ENCODE measurements around the gene CNST. TPM values are rescaled to one million over a fixed set of nuclear protein-coding genes. Genes with fewer than 3 reads are reported as not detected.

The CNST gene
- total and polyA plus RNA-seq, 9 of the 15 experiments (the other 6 are each of a cell fraction or from before 2014, with no cell fraction given) = 17.0 to 55.3 (median 30.8) TPM

DNA sequence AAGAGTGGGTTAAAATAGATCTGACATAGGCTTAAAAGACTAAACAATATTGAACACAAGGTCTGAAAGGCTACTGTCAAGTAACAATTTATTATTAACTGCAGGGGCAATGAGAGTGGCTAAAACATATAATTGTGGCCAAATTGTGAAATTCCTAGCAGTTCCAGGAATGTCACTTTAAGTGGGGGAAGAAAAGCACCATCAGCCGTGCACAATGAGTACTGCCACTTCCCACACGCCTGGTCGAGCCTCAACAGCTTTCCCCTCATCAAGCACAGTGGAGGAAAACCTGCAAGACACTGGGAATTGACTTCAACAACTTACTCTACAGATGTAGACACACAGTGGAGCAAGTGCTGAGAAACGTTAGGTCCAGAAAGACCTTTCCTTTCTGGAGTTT lies 16.6 kb upstream of the CNST start:
- H3K4me1 ChIP-seq (replicated peaks in 1 of 2; ENCODE audit: control insufficient read depth in 2 of 2, insufficient read depth in 2 of 2, low read length in 2 of 2) = no peaks in the 10 kb centered on the region
- H3K27me3 ChIP-seq (ENCODE audit: control insufficient read depth in 2 of 2, insufficient read depth in 2 of 2, low read length in 2 of 2) = no peaks in the 10 kb centered on the region
- BruUV-seq (replicated peaks) = no TSS peak
- ATAC-seq = no peak
- POLR2A ChIA-PET = interaction anchor here (1.6 to 2.3 kb wide), 2 partner anchors 9 to 15 kb away, joined by 5 to 12 read pairs; partner anchors contain the start of gene TFB2M
- in situ Hi-C loops (cut with MboI) = no loop called here
- no peak overlapping the region for H3K9ac ChIP-seq (ENCODE audit: insufficient read depth in 1 of 2, low read depth in 2 of 2, low read length in 2 of 2)
- no peak overlapping the region for H2AFZ ChIP-seq (ENCODE audit: low read depth, low read length)
- peaks cover 87% of the 10 kb centered on the region for H3K36me3 ChIP-seq (ENCODE audit: control insufficient read depth, insufficient read depth, low read length)
- no peak for DNase-seq (ENCODE audit: extremely low read depth in 1 of 4, low spot score in 3 of 4)
- intact Hi-C loops (cut with micrococcal nuclease) = no loop called here
- H3K4me2 ChIP-seq (ENCODE audit: insufficient read depth, low read length) = no peak overlapping the region
- no peak for TF ChIP-seq ZKSCAN3 (CRISPR knock-in tag; IDR thresholded peaks at IDR 0.05)
- TF ChIP-seq ATF1 (CRISPR knock-in tag; IDR thresholded peaks at IDR 0.05) = no peak
- TF ChIP-seq ATF1 (tag; IDR thresholded peaks at IDR 0.05) = no peak
- TF ChIP-seq, protein P1, sequence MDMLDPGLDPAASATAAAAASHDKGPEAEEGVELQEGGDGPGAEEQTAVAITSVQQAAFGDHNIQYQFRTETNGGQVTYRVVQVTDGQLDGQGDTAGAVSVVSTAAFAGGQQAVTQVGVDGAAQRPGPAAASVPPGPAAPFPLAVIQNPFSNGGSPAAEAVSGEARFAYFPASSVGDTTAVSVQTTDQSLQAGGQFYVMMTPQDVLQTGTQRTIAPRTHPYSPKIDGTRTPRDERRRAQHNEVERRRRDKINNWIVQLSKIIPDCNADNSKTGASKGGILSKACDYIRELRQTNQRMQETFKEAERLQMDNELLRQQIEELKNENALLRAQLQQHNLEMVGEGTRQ (CRISPR knock-in tag; IDR thresholded peaks at IDR 0.05) = no peak
- no peak for TF ChIP-seq POU5F1 (IDR thresholded peaks at IDR 0.05; ENCODE audit: borderline replicate concordance, low read depth, low read length, partially characterized antibody)
- TF ChIP-seq BRCA1 (IDR thresholded peaks at IDR 0.05) = no peak
- no peak for TF ChIP-seq BRCA1 (CRISPR knock-in tag; IDR thresholded peaks at IDR 0.05)
- TF ChIP-seq ASH1L (IDR thresholded peaks at IDR 0.05; ENCODE audit: borderline replicate concordance, low read depth, partially characterized antibody) = no peak
- no peak for TF ChIP-seq RBM14 (IDR thresholded peaks at IDR 0.05; ENCODE audit: borderline replicate concordance, insufficient read depth, low read depth, low read length)
- TF ChIP-seq ZNF232 (CRISPR knock-in tag; IDR thresholded peaks at IDR 0.05) = no peak
- TF ChIP-seq MCM3 (IDR thresholded peaks at IDR 0.05) = no peak
- TF ChIP-seq TOE1 (IDR thresholded peaks at IDR 0.05; ENCODE audit: borderline replicate concordance) = no peak
- TF ChIP-seq TOE1 (CRISPR knock-in tag; IDR thresholded peaks at IDR 0.05; ENCODE audit: borderline replicate concordance, low read depth) = no peak
- TF ChIP-seq HNRNPH1 (optimal IDR thresholded peaks at IDR 0.05; ENCODE audit: low read depth, low read length) = no peak
- TF ChIP-seq STAT5B (CRISPR knock-in tag; IDR thresholded peaks at IDR 0.05) = no peak
- H3K27ac ChIP-seq (ENCODE audit: extremely low read depth, low read depth, low read length) = no peak overlapping the region
- no peak overlapping the region for H3K4me3 ChIP-seq
- no peaks in the 10 kb centered on the region for H3K9me3 ChIP-seq (replicated peaks; ENCODE audit: control insufficient read depth, insufficient read depth, low read depth, low read length)
- CTCF ChIA-PET (ENCODE audit: low intra/inter-chr PET ratio) = interaction anchor here (0.7 kb wide), 1 partner anchor 160 kb away, joined by 3 read pairs; no protein-coding TSS in a partner anchor
- FAIRE-seq = no peak
- WGBS (ENCODE audit: insufficient coverage, low coverage, missing lambda C conversion rate) = 71% methylated on average over 4 of the region's 4 CpGs
- no peaks in the 10 kb centered on the region for H3K9me1 ChIP-seq (ENCODE audit: control insufficient read depth, insufficient read depth, low read length)
- H3K79me2 ChIP-seq (ENCODE audit: control insufficient read depth, insufficient read depth, low read length) = peaks cover 21% of the 10 kb centered on the region; the same call in 2 of the 3 replicates
- no peaks in the 10 kb centered on the region for H4K20me1 ChIP-seq (replicated peaks; ENCODE audit: control insufficient read depth, insufficient read depth, low read length)

Measured in K562 (cell line).